ENCODE results near the gene EPS8L3. TPM values are rescaled to one million over a fixed set of nuclear protein-coding genes. Genes with fewer than 3 reads are reported as not detected.

The EPS8L3 gene
- total and polyA plus RNA-seq, 10 of the 15 experiments (the other 5 are each of a cell fraction or from before 2014, with no cell fraction given) = not detected

GRCh38 chr1:109750920-109751319, 12.8 kb downstream of the EPS8L3 start (continued):
- TF ChIP-seq REST (IDR thresholded peaks at IDR 0.05; ENCODE audit: low read depth, low read length) = no peak
- no peak for TF ChIP-seq SIN3A (IDR thresholded peaks at IDR 0.05; ENCODE audit: low read depth, low read length)
- TF ChIP-seq ZNF384 (IDR thresholded peaks at IDR 0.05; ENCODE audit: borderline replicate concordance, low read depth, low read length) = no peak
- no peak for TF ChIP-seq RCOR1 (conservative IDR thresholded peaks at IDR 0.05; ENCODE audit: low read depth, low read length)
- no peak for TF ChIP-seq SUZ12 (IDR thresholded peaks at IDR 0.05; ENCODE audit: unreplicated experiment)
- no peak for TF ChIP-seq PBX3 (IDR thresholded peaks at IDR 0.05; ENCODE audit: insufficient replicate concordance, low read depth, low read length)
- no peak for TF ChIP-seq JUNB (IDR thresholded peaks at IDR 0.05)
- no peak for TF ChIP-seq STAT3 (IDR thresholded peaks at IDR 0.05; ENCODE audit: low read depth, low read length)
- TF ChIP-seq PAX8 (IDR thresholded peaks at IDR 0.05) = no peak
- TF ChIP-seq NFIC (IDR thresholded peaks at IDR 0.05; ENCODE audit: low read depth, low read length) = no peak

Measured in GM12878 (cell line).